ENCODE measurements around the gene FAM187B.
"Not testable (repeated sequence)": the region's sequence is repeated elsewhere in the genome, so short reads cannot be mapped to it uniquely, and the experiment has no call there.

FAM187B gene

GRCh38 chr19:35236638-35237400 is 8.3 kb upstream of the FAM187B start:
- no peak for DNase-seq (ENCODE audit: low read depth)

GRCh38 chr19:35232912-35233311 is 4.4 kb upstream of the FAM187B start:
- DNase-seq (ENCODE audit: low read depth): no peak

GRCh38 chr19:35231956-35232645 is 3.6 kb upstream of the FAM187B start:
- DNase-seq (ENCODE audit: low read depth): no peak

- DNase-seq (ENCODE audit: low read depth): no peak
These were observed 1.1 kb upstream of the FAM187B start for GRCh38 chr19:35229601-35230000.

- no peak for DNase-seq (ENCODE audit: low read depth)
These were observed 1.8 kb downstream of the FAM187B start for GRCh38 chr19:35226748-35227147.

- DNase-seq (ENCODE audit: low read depth): no peak
These were observed 2.6 kb downstream of the FAM187B start for GRCh38 chr19:35225951-35226350.

GRCh38 chr19:35224681-35225571 is 3.6 kb downstream of the FAM187B start:
- DNase-seq (ENCODE audit: low read depth): no peak

- DNase-seq (ENCODE audit: low read depth): no peak
These were observed 4.6 kb downstream of the FAM187B start for GRCh38 chr19:35223862-35224505.

- DNase-seq (ENCODE audit: low read depth): no peak
These were observed 5.3 kb downstream of the FAM187B start for GRCh38 chr19:35223084-35223790.

GRCh38 chr19:35222373-35223015 is 6.0 kb downstream of the FAM187B start:
- DNase-seq (ENCODE audit: low read depth): no peak

- not testable (repeated sequence) for DNase-seq (ENCODE audit: low read depth)
These were observed 7.5 kb downstream of the FAM187B start for GRCh38 chr19:35220973-35221590.

- DNase-seq (ENCODE audit: low read depth): no peak
These were observed 8.1 kb downstream of the FAM187B start for GRCh38 chr19:35220315-35220921.

- no peak for DNase-seq (ENCODE audit: low read depth)
These were observed 9.5 kb downstream of the FAM187B start for GRCh38 chr19:35219008-35219407.

- no peak for DNase-seq (ENCODE audit: low read depth)
These were observed 10.9 kb downstream of the FAM187B start for GRCh38 chr19:35217649-35217990.

- no peak for DNase-seq (ENCODE audit: low read depth)
These were observed 11.5 kb downstream of the FAM187B start for GRCh38 chr19:35216833-35217648.

- DNase-seq (ENCODE audit: low read depth): no peak
These were observed 12.3 kb downstream of the FAM187B start for GRCh38 chr19:35216016-35216832.

GRCh38 chr19:35214766-35215422 is 13.6 kb downstream of the FAM187B start:
- DNase-seq (ENCODE audit: low read depth): no peak

Data from activated T-cell treated with anti-CD3 and anti-CD28 coated beads for 48 hours (primary cell).